ENCODE data around the gene KARS1. TPM values are rescaled to one million over a fixed set of nuclear protein-coding genes. Genes with fewer than 3 reads are reported as not detected.

KARS1 gene
- total RNA-seq, 1 experiment from 2014 or later = 181 TPM

DNA sequence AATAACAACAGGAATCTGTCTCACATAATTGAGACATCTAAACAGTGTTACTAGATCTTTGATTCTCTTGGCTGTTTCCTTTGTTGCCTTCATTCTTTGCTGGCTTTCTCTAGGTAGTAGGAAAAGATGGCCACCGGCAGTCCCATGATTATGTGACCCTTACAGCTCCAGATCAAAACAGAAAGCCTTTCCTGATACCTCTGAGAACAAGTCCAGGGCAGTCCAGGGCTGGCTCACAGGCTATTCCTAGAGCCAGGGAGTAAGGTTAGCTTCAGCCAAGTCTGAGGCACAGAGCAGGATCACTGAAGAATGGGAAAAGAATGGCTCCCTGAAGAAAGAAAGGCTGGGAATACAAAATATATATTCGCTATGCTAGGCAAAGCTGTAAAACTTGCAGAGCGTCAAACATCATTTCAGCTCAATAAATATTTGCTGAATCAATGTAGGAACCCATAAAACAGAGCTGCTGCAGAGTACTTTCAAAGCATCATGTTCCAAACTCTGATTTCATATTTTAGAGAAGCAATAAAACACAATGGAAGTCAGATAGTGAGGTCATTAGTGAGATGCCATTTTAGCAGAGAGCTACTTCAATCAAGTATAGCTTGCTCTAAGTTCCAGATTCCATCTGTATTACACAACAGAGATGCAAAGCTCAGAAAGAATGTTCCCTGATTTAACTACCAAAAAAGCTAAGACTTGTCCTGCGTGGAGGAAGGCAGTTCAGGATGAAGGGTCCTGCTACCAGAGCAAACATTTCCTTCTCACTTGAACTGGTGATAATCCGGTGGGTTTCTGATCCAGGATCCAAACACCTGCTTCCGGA is 47.8 kb downstream of the KARS1 start:
- Histone ChIP-seq H3K79me2 (ENCODE audit: insufficient read depth, low read length) (no peaks in the 10 kb centered on the region), H3K9me3 (ENCODE audit: control insufficient read depth, low read depth, low read length) (peaks cover 13% of the 10 kb centered on the region), H4K91ac (ENCODE audit: insufficient read length, low read depth, low read length) (no peak overlapping the region), H2BK120ac (ENCODE audit: low read depth, low read length, poor library complexity, severe bottlenecking) (no peak overlapping the region), H4K8ac (replicated peaks; ENCODE audit: insufficient read length, low read depth, low read length) (no peak overlapping the region), H3K9ac (ENCODE audit: extremely low read depth, insufficient read length, low read length) (no peak overlapping the region), H3K4ac (ENCODE audit: low read depth, low read length) (no peak overlapping the region), H3T11ph (ENCODE audit: low read length) (no peak overlapping the region), H2AFZ (ENCODE audit: low read length) (no peak overlapping the region), H3K4me2 (ENCODE audit: insufficient read depth, insufficient read length, low read length) (no peak overlapping the region), H3K14ac (ENCODE audit: insufficient read depth, low read length) (no peak overlapping the region), H3K18ac (ENCODE audit: insufficient read length, low read depth, low read length) (no peak overlapping the region), H2BK5ac (ENCODE audit: insufficient read length, low read length) (no peak overlapping the region), H3K27ac (ENCODE audit: insufficient read length, low read depth, low read length) (no peak overlapping the region), H3K23ac (ENCODE audit: insufficient read length, low read depth, low read length) (no peak overlapping the region), H2BK12ac (ENCODE audit: insufficient read length, low read depth, low read length) (no peak overlapping the region), H3K23me2 (ENCODE audit: insufficient read length, low read depth, low read length, poor library complexity, severe bottlenecking) (no peaks in the 10 kb centered on the region), H3K27me3 (ENCODE audit: insufficient read depth, low read length) (no peaks in the 10 kb centered on the region), H4K5ac (ENCODE audit: insufficient read length, low read depth, low read length) (no peak overlapping the region), H3K4me1 (ENCODE audit: insufficient read depth, low read length) (no peaks in the 10 kb centered on the region), H2AK5ac (ENCODE audit: insufficient read length, low read length) (no peak overlapping the region), H2BK15ac (ENCODE audit: low read depth, low read length) (no peak overlapping the region), H2BK20ac (ENCODE audit: low read depth, low read length, poor library complexity, severe bottlenecking) (no peak overlapping the region), H3K56ac (ENCODE audit: insufficient read length, low read depth, low read length) (no peak overlapping the region), H3K79me1 (ENCODE audit: insufficient read depth, low read depth, low read length, poor library complexity, severe bottlenecking) (no peaks in the 10 kb centered on the region), H4K20me1 (ENCODE audit: control insufficient read depth, insufficient read depth, insufficient read length) (no peaks in the 10 kb centered on the region)
- Mint-ChIP-seq H3K9me3 (peaks cover 11 to 24% of the 10 kb centered on the region in 2 experiments; a peak in 4 of 5 replicates), H3K27me3 (ENCODE audit: low read depth) (no peaks in the 10 kb centered on the region), H3K4me1 (peaks cover 6% of the 10 kb centered on the region in 2 experiments), H3K36me3 (ENCODE audit: insufficient read depth in 1 of 3, low read depth in 3 of 3) (peaks cover 55 to 69% (median 66%) of the 10 kb centered on the region in 3 experiments), H3K27ac (peak overlapping the region in 1 of 3 experiments; percentile 80; a peak in 1 of 7 replicates), H3K4me3 (no peak overlapping the region)
- WGBS (ENCODE audit: extremely low coverage, insufficient read length, low lambda C conversion rate) = no CpG with 5 or more reads among the region's 6 CpGs
- no peak for TF ChIP-seq CTCF (conservative IDR thresholded peaks at IDR 0.05)
- DNase-seq = no peak

Data from H9 (cell line).